Kidney epithelial cell (primary cell): ENCODE data around the gene PDE4B. TPM values are rescaled to one million over a fixed set of nuclear protein-coding genes. Genes with fewer than 3 reads are reported as not detected.
"Not testable (repeated sequence)": the region's sequence is repeated elsewhere in the genome, so short reads cannot be mapped to it uniquely, and the experiment has no call there.

Experiments used
- DNase-seq: peaks from one replicate; pipeline ENCODE4 v3.0.0-alpha.2; 2010; ENCODE audit warnings: low read depth
- H3K27me3 ChIP-seq: 2 replicates; pipeline ENCODE4 v1.6.0; 2011; ENCODE audit warnings: low read length; ENCODE audit not compliant: control insufficient read depth, insufficient read depth
- H3K36me3 ChIP-seq: 2 replicates; pipeline ENCODE4 v1.5.1; 2011; ENCODE audit warnings: low read length; ENCODE audit not compliant: control insufficient read depth, insufficient read depth
- H3K4me3 ChIP-seq: 2 replicates; pipeline ENCODE4 v1.5.1; 2011; ENCODE audit warnings: low read depth, mild to moderate bottlenecking, control low read depth, low read length
- CTCF ChIP-seq: IDR thresholded peaks from 2 replicates; pipeline ENCODE4 v1.5.1; 2011; ENCODE audit warnings: mild to moderate bottlenecking, moderate library complexity, low read length, control low read depth, inconsistent platforms; ENCODE audit not compliant: insufficient read depth, poor library complexity, severe bottlenecking
- total RNA-seq: library from RNA; depleted of rRNA; stranded (reverse); fragments of >200 nt; gene quantifications from 2 replicates; pipeline ENCODE4 v1.2.3, GENCODE V29; 2015

Gene PDE4B
- total RNA-seq, 1 donor from 2014 or later = 0.33 TPM

GRCh38 chr1:65958561-65959350, 166.1 kb downstream of the PDE4B start:
- Histone ChIP-seq H3K27me3 (no peaks in the 10 kb centered on the region), H3K4me3 (no peak overlapping the region), H3K36me3 (no peaks in the 10 kb centered on the region)
- DNase-seq = peak; percentile 4
- TF ChIP-seq CTCF = peak; percentile 41

GRCh38 chr1:65959896-65960567, 167.3 kb downstream of the PDE4B start:
- H3K4me3 ChIP-seq = no peak overlapping the region
- no peaks in the 10 kb centered on the region for H3K27me3 ChIP-seq
- TF ChIP-seq CTCF = no peak
- no peaks in the 10 kb centered on the region for H3K36me3 ChIP-seq
- no peak for DNase-seq

- no peak for DNase-seq
Measured at GRCh38 chr1:65963156-65963888, 170.6 kb downstream of the PDE4B start.

GRCh38 chr1:65964123-65964522, 171.4 kb downstream of the PDE4B start:
- TF ChIP-seq CTCF = no peak
- no peak for DNase-seq
- Histone ChIP-seq H3K27me3 (no peaks in the 10 kb centered on the region), H3K4me3 (no peak overlapping the region), H3K36me3 (no peaks in the 10 kb centered on the region)

More at GRCh38 chr1:65963156-65963888, 170.6 kb downstream of the PDE4B start:
- no peak overlapping the region for H3K4me3 ChIP-seq
- TF ChIP-seq CTCF = no peak
- H3K36me3 ChIP-seq = no peaks in the 10 kb centered on the region
- no peaks in the 10 kb centered on the region for H3K27me3 ChIP-seq

- no peak for TF ChIP-seq CTCF
- H3K36me3 ChIP-seq = no peaks in the 10 kb centered on the region
- H3K4me3 ChIP-seq = no peak overlapping the region
- no peaks in the 10 kb centered on the region for H3K27me3 ChIP-seq
- no peak for DNase-seq
Measured at GRCh38 chr1:65965112-65965996, 172.7 kb downstream of the PDE4B start.

- H3K27me3 ChIP-seq, H3K4me3 ChIP-seq, H3K36me3 ChIP-seq: not testable (repeated sequence)
Measured at GRCh38 chr1:65967492-65967891, 174.8 kb downstream of the PDE4B start.

More at GRCh38 chr1:65967492-65967891, 174.8 kb downstream of the PDE4B start:
- not testable (repeated sequence) for DNase-seq
